Ishikawa (cell line): Measurements from ENCODE around the gene DDX47.

Experiments used
- EP300 ChIP-seq: IDR thresholded peaks from 2 replicates; pipeline ENCODE4 v1.6.1; 2012; ENCODE audit warnings: borderline replicate concordance
- FOXM1 ChIP-seq: IDR thresholded peaks from 2 replicates; pipeline ENCODE4 v1.6.1; 2012; ENCODE audit warnings: low read depth, borderline replicate concordance
- RAD21 ChIP-seq: IDR thresholded peaks from 2 replicates; pipeline ENCODE4 v1.6.1; 2012; ENCODE audit warnings: low read depth
- REST ChIP-seq: IDR thresholded peaks from 2 replicates; pipeline ENCODE4 v1.6.1; 2012; ENCODE audit warnings: low read depth, mild to moderate bottlenecking
- TAF1 ChIP-seq: IDR thresholded peaks from 2 replicates; pipeline ENCODE4 v1.6.1; 2012; ENCODE audit warnings: low read depth, mild to moderate bottlenecking
- TCF12 ChIP-seq: IDR thresholded peaks from 2 replicates; pipeline ENCODE4 v1.6.1; 2012; ENCODE audit warnings: low read depth
- TEAD4 ChIP-seq: IDR thresholded peaks from 2 replicates; pipeline ENCODE4 v1.6.1; 2012
- TF ChIP-seq, protein P1 (sequence below): IDR thresholded peaks from 2 replicates; pipeline ENCODE4 v1.6.1; 2012

- TF ChIP-seq, protein P1, sequence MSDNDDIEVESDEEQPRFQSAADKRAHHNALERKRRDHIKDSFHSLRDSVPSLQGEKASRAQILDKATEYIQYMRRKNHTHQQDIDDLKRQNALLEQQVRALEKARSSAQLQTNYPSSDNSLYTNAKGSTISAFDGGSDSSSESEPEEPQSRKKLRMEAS: peak; percentile 79
- TF ChIP-seq TEAD4 (peak; percentile 90), EP300 (peak; percentile 67; the same call in 1 of the 2 replicates), REST (no peak), TCF12 (peak; percentile 76), FOXM1 (peak; percentile 76), RAD21 (no peak), TAF1 (no peak)
Observed at GRCh38 chr12:12784911-12785814, 28.0 kb upstream of the DDX47 start, which contains the start of gene APOLD1.
